HG03571 (cell line): ENCODE data around the gene EP400.

ENCODE experiments used
- ATAC-seq: cut with Tn5 transposase; IDR thresholded peaks from one replicate; pipeline ENCODE4 v1.9.1; 2021; ENCODE audit not compliant: unreplicated experiment

Gene EP400

DNA sequence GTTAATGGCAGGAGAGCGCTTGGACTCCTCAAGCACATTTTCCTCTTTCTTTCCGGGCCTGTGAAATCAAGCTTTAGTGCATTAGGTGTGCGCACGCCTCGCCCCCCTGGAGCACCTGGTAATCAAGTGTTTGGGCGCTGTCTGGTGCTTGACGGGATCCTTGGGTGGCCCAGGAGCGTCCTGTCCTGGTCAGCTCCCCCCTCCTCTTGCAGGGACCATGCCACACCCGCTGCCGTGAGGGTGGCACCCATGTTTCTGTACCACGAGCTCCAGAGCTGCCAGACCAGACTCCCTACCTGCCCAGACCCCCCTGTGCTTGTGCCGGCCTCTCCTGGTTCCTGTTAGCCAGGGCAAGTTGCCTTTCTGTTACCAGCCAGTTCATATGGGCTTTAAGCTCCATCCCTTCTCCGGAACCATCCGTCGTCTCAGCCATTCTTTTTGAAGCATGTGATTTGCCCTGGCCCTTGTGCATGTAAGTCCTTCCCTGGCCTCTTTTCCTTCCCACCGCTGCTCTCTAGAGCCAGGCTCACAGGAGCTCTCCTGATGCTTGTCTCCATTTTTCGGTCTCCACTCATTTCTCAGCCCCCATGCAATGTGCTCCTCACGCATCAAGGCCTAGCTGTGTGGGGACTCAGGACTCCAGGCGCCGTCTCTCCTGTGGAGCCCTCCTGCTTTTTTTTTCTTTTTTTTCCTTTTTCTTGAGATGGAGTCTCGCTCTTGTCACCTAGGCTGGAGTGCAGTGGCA lies 66.1 kb downstream of the EP400 start:
- no peak for ATAC-seq

DNA sequence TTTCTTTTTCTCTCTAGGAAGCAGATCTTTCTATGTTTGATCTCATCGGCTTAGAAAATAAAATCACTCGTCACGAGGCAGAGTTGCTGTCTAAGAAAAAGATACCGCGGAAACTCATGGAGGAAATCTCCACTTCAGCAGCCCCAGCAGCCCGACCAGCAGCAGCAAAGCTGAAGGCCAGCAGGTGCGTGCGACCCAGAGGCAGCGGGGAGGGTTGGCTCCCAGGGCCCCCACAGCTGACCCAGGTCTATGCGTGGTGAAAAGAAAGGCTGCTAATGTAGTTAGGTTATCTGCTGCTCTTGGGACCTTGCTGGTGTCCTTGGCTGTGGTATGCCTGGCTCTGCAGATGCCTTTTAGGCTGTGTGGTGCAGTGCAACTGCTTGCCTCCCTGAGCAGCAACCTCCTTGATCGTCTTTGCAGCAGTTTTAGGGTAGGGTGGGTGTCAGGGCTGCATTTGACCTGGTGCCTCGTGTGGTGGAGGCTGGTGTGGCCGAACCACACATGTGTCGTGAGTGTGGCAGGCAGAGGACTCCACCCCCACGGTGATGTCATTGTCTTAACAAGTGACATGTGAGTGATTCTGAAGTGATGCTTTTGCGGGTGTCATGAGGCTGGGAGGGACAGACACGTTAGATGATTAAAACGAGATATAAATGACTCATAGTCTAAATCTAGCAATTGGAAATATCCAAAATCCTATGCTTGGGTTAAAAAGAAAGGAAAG lies 68.6 kb downstream of the EP400 start:
- ATAC-seq: no peak

DNA sequence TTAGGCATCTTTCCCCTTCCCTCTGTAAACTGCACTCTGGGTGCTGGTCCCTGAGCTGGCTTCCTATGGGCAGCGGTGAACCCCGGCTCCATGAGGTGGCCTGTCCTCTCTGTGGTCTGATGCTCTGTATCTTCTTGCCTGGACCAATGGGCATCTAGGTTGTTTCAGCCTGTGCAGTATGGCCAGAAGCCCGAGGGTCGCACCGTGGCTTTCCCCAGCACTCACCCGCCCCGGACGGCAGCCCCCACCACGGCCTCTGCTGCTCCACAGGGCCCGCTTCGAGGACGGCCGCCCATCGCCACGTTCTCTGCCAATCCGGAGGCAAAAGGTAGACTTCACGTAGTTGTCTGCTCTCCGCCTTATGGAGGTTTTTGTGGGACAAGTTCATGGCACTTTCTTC lies 70.1 kb downstream of the EP400 start:
- no peak for ATAC-seq

DNA sequence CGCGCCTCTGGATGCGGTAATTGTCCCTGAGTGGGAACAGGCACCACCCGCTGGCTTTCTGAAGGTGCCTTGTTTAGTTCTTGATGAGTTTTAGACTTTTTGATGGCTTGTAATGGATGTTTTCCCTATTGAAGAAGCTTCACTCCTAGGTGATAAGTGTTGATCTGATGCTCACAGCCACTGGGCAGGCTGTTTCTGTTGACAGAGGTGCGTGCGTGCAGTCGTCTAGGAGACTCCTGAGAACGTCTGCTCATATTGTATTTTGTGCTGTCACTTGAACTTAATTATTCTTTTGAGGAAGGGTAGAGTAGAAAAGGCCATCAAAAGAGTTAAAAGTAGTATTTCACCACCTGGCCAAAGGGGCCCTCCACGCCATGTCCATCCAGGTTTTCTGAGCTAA lies 70.5 kb downstream of the EP400 start:
- ATAC-seq: no peak

DNA sequence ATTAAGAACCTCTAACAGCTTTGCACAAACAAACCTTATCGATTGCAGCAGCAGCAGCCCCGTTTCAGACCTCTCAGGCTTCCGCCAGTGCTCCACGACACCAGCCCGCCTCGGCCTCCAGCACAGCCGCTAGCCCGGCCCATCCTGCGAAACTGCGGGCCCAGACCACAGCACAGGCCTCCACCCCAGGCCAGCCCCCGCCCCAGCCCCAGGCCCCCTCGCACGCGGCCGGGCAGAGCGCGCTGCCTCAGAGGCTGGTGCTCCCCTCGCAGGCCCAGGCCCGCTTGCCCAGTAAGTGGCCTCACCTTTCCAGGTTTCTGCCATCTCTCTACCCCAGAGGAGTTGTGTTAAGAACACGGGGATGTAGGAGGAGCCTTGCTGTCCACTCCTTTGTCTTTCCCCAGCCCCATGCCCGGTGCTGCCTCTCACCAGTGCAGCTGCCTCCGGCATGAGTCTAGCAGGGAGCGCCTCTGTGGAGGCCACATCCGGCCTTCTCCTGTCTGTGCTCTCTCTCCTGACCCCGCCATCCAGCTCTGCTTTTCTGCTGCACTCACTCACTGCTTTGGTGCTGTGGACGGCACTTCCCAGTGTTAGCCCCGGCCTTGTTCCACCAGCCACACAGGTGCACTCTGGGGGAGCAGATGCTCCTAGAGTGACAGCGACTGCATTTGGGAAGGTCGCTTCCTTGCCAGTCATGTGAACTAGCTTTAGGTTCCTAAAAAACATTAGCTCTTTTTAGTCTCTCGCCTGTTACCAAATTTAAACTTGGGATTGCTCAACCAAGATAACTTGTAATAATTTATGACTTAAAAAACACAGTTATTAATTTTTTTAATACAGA lies 71.5 kb downstream of the EP400 start:
- ATAC-seq: no peak

DNA sequence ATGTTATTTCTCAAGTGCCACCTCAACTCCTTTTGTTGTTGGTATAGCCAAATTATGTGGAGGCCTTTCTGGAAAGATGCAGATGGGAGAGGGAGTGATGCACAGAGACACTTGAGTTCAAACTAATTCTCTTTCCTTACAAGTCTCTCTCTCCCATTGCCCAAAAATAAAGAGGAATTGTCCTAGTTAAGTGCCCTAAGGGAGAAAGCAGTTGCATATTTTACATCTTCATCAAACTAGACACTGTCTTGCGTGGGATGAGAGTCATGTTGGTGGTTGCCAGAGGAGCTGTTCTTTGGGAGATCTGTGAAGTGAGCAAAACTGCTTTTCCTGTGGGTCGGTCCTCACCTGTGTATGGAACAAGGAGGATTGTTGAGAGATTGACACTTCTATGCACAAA lies 72.2 kb downstream of the EP400 start:
- ATAC-seq: no peak

DNA sequence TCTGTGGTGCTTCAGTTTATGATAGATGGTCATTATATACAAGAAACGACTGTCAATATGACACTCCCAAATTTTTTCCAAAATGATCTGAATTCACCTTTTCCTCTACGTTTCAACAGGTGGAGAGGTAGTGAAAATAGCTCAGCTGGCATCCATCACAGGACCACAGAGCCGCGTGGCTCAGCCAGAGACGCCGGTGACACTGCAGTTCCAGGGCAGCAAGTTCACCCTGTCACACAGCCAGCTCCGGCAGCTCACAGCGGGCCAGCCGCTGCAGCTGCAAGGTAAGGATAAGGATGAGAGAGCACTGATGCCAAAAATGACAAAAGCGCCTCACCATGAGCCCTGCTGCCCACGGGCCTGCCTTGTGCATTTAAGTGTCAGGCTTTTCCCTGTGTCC lies 73.9 kb downstream of the EP400 start:
- no peak for ATAC-seq

DNA sequence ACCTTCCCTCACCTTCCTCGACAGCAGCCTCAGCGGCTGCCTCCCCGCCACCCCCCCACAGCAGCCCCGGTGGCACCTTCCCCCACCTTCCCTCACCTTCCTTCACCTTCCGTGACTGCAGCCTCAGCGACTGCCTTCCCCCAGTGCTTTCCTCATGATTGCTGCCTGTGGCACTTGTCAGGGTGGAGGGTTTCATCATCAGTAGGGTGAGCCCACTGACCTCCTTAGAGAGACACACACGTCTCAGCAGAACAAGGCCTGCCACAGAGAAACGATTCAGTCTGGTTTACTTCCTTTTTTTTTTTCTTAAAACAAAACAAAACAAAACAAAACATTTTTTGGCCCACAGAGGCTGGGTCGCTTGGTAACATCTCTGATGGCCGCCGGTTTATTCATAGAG lies 75.0 kb downstream of the EP400 start:
- no peak for ATAC-seq

DNA sequence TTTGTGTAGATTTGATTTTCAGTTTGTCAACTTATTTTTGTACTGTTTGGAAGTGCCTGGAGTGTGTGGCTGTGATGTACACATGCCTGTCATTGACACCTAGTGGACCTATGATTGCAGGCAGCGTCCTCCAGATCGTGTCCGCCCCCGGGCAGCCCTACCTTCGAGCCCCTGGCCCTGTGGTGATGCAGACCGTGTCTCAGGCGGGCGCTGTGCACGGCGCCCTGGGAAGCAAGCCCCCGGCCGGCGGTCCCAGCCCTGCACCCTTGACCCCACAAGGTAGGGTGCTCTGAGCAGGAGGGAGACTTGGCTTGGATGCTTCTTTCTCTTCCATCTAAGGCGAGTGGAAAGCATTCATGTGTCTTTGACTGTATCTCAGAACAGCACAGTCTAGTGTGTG lies 75.8 kb downstream of the EP400 start:
- no peak for ATAC-seq

DNA sequence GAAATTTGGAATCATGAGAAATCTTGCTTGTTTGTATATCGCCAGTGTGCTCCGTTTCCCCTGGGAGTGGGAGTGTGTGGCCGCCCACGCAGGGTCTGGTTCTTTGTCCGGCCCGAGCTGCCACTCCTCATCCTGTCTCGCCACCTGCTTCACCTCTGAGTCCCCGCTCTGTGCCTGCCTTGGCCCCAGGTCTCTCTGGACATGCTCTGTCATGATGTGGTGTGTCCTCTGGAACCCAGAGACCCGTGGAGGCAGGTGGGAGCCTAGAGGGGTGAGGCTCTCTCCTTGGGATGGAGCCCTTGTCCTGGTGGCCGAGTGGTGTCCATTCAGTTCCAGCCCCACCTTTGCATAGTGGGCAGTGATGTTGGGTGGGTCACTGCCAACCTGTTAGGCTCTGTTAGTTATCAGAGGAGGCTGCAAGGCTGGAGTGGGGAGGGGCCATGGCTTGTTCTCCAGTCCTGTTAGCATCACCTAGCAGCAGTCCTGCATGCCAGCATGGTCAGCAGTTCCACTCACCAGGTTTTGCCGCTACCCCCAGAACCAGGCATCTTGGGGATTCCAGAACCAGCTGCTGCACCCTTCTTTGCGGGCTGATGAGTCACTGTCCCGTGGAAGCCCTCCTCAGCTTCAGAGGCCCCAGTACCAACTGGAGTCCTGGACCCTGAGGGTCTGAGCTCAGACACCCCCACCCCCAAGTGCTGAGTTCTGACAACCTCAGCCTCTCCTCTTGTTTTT lies 76.5 kb downstream of the EP400 start:
- no peak for ATAC-seq

DNA sequence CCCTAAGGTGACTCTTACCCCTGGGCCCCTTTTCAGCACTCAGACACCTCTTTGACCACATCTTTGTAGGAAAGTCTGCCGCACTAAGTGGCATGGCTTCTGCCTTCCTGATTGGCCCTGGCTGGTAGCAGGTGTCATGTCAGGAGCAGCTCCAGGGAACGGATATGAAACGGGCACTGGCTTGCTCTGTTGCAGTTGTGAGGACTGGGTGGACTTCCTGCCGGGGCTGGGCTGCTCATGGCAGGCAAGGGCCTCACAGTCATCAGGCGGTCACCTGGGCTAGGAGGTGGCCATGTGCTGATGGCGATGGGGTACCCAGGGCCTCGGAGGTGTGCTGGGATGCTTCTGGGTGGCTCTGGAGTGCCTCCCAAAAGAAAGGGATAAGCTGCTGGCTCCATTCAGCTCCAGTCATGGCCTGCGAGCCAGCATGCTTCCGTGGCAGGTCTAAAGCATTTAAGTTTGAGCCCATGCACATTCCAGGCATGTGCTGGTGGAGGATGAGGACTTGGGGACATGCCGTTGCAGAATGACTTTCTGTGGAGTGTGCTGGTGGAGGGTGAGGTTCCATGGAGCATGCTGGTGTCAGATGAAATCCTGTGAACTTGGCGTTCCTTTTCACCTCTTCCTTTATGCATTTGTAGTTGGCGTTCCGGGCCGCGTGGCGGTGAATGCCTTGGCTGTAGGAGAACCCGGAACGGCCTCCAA lies 77.2 kb downstream of the EP400 start:
- no peak for ATAC-seq

DNA sequence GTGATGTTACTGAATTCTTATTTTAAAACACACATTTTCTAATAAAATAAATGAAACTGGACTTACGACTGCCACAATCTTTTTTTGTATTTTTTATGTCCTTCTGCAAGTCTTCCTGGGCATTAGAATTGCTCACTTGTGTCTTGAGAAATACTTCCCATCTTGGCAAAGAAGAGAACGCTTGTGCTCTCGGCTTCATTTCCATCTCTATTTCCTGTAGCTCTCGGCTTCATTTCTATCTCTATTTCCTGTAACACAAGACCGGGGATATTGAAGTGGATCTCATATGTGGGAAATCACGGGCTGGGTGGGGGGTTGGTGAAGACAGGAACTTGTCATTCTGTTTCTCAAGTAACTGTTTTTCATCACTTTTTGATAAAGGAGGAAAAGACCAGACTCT lies 77.9 kb downstream of the EP400 start:
- no peak for ATAC-seq

DNA sequence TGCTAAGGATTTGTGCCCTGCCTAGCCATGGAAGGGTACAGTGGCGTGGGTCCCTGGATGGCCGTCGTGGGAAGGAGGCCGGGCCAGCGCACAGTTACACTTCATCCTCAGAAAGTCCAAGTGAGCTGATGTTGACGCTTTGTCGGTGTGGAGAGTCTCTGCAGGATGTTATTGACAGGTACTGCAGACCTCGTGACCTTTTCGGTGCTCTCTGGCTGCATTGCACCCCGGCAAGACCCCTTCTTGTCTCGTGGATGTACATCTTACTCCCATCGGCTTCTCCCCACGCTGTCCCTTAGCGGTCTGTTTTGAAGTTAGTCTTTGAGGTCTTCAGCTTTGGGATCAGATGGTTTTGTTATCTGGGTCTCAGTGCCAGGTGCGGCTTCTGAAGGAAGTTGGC lies 78.4 kb downstream of the EP400 start:
- no peak for ATAC-seq

DNA sequence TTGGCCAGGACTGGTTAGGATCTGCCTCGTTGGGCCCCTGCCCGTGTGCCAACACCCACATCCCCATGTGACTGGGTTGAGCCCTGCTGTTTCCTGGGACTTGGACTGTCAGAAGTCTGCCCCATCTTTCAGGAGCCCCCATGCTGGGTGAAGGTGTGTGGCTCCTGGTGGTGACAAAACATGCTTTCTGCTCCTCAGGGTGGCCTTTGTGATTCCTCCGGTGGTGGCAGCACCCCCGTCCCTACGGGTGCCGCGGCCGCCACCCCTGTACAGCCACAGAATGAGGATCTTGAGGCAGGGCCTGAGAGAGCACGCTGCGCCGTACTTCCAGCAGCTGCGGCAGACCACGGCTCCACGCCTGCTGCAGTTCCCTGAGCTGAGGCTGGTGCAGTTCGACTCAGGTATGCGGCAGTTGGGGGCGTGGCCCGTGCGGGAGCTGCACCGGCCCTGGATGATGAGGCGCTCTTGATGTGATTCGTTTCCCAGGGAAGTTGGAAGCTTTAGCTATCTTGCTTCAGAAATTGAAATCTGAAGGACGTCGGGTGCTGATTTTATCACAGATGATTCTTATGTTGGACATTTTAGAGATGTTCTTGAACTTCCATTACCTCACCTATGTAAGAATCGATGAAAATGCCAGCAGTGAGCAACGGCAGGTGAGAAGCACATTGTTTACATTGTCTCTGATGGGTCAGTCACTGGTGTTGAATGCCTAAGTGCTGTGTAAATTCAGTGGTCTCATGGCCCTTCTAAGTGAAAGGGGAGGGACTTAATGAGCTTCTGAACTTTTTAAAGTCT lies 80.0 kb downstream of the EP400 start:
- no peak for ATAC-seq

DNA sequence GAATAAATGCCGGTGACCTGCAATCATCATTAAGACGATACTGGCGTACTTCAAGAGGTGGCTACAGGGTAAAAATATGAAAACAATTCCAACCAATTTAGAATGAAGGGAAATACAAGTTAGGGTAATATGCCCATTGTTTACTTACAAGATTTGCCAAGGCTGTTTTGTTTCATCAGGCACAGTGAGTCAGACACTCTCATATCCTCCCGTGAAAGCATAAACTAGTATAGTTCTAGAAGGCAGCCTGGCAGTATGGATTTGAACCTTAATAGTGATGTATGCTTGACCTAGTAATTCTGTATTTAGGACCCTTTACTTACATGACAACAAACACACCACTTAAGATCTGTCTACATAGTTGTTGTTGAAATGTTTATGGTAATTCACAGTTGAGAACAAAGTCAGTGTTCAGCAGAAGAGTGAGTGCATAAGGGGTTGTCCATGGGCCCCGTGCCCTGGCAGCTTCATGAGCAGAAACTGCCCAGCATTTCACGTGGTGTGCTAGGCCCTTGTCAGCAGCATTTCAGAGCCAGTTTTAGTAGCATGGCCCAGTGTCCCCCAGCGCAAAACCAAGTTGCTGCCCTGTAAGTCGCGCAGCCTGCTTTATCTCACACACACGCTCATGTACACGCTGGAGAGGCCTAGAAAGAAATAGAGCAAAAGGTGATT lies 80.8 kb downstream of the EP400 start:
- no peak for ATAC-seq

DNA sequence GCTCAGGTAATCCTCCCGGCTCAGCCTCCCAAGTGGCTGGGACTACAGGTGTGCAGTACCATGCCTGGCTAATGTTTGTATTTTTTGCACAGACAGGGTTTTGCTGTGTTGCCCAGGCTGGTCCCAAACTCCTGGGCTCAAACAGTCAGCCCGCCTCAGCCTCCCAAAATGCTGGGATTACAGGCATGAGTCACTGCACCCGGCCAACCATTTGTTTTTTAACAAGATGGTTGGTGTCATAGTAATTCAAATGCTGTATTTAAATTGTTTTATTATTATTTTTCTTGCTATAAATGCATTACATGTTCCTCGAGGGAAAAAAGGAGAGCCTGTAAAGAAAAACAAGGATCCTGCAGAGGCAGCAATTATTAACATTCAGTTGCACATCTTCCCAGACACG lies 83.9 kb downstream of the EP400 start:
- ATAC-seq: no peak

DNA sequence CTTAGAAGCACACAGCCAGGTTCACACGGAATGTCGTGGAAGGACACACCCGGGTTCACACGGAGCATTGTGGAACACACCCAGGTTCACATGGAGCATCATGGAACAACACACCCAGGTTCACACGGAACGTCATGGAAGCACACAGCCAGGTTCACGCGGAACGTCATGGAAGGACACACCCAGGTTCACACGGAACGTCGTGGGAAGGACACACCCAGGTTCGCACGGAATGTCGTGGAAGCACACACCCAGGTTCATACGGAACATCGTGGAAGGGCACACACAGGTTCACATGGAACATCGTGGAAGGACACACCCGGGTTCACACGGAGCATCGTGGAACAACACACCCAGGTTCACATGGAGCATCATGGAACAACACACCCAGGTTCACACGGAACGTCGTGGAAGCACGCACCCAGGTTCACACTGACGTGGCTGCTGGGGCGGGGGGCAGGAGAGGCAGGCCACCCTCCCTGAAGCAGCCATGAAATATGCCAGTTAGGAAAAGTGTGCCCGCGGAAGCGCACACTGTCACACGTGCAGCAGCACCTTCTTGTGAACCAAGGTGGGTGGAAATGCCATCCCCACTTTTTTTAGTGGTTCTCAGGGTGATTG lies 86.4 kb downstream of the EP400 start:
- no peak for ATAC-seq

DNA sequence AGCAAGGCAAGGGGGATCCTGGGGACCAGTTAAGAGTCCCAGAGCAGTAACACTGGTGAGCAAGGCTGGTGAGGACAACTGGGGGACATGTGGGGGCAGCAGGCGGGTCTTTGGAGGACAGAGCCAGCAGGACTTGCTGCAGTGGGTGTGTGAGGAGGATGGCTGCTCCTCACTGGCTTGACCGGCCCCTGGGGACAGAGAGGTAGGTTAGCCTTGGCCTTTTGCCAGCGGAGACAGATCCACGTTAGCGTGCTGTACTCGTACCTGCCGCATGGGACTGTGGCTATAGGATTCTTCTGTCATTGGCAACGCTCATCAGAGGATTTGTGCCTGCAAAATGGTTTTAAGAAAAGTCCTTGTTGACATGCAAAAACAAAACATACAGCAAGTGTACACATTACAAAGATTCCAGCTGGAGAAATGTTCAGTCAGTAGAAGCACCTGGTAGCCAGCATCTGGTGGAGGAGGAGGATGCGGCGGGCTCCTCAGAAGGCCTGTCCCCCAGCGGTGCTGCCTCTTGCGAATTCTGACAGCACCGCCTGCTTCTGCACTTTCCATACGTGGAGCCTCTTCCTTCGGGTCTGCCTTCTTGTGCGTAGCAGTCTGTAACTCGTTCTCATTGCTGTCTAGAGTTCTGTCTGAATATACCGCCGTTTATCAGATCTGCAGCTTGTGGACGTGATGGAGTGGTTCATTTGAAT lies 91.3 kb downstream of the EP400 start:
- ATAC-seq: no peak
